H1 (cell line): Measurements from ENCODE around the gene MUC2.

ENCODE experiments used
- BRCA1 ChIP-seq: IDR thresholded peaks from 2 replicates; pipeline ENCODE4 v1.6.1; 2012; ENCODE audit warnings: low read depth, low read length, improper control_type of control experiment
- CBX5 ChIP-seq: fragments of 300-800, 300-1000 bp; sonication (generic); IDR thresholded peaks from 2 replicates; pipeline ENCODE4 v1.7.1; 2016; ENCODE audit warnings: antibody characterized with exemption, low read length, low read depth
- EP300 ChIP-seq, 2 experiments: IDR thresholded peaks; 1 replicate in 1 of 2; 2 replicates in 1 of 2; pipeline ENCODE4 v1.6.1; 2011 to 2012; ENCODE audit warnings: low read depth in 2 of 2, low read length in 2 of 2, mild to moderate bottlenecking in 2 of 2, borderline replicate concordance in 1 of 2, inconsistent platforms in 1 of 2, moderate library complexity in 1 of 2
- EZH2 ChIP-seq: fragments of 200-600 bp; sonication (generic); IDR thresholded peaks from 2 replicates; pipeline ENCODE4 v1.7.1; 2012; ENCODE audit warnings: low read depth, mild to moderate bottlenecking, moderate library complexity, low read length, inconsistent platforms; ENCODE audit not compliant: severe bottlenecking
- RBBP5 ChIP-seq: IDR thresholded peaks from 2 replicates; pipeline ENCODE4 v1.7.1; 2012; ENCODE audit warnings: low read depth, mild to moderate bottlenecking, inconsistent platforms, low read length, moderate library complexity, borderline replicate concordance
- RNF2 ChIP-seq: fragments of 200-900, 300-1000 bp; sonication (generic); IDR thresholded peaks from 2 replicates; pipeline ENCODE4 v1.7.1; 2016; ENCODE audit warnings: borderline replicate concordance, low read depth, mild to moderate bottlenecking, antibody characterized with exemption, low read length; ENCODE audit not compliant: poor library complexity, severe bottlenecking; ENCODE audit errors: missing control alignments
- SRF ChIP-seq: IDR thresholded peaks from 2 replicates; pipeline ENCODE4 v1.6.1; 2011; ENCODE audit warnings: mild to moderate bottlenecking, low read depth, low read length, moderate library complexity
- TBP ChIP-seq: IDR thresholded peaks from 2 replicates; pipeline ENCODE4 v1.6.1; 2011; ENCODE audit warnings: low read depth, low read length, improper control_type of control experiment
- TCF12 ChIP-seq: IDR thresholded peaks from 2 replicates; pipeline ENCODE4 v1.6.1; 2011; ENCODE audit warnings: low read depth, mild to moderate bottlenecking, low read length
- USF2 ChIP-seq: IDR thresholded peaks from 2 replicates; pipeline ENCODE4 v1.6.1; 2011; ENCODE audit warnings: low read length, improper control_type of control experiment
- TF ChIP-seq, protein P1 (sequence below), 3 experiments: IDR thresholded peaks; 1 replicate in 2 of 3; 2 replicates in 1 of 3; pipeline versions ENCODE4 v1.5.1 to v1.6.1; 2011; ENCODE audit warnings: low read length in 3 of 3, mild to moderate bottlenecking in 3 of 3, inconsistent platforms in 2 of 3, low read depth in 1 of 3, moderate library complexity in 1 of 3; ENCODE audit not compliant: insufficient read depth in 1 of 3; ENCODE audit errors: control extremely low read depth in 1 of 3
- TF ChIP-seq, protein P2 (sequence below): IDR thresholded peaks from 2 replicates; pipeline ENCODE4 v1.6.1; 2012; ENCODE audit warnings: inconsistent platforms

DNA sequence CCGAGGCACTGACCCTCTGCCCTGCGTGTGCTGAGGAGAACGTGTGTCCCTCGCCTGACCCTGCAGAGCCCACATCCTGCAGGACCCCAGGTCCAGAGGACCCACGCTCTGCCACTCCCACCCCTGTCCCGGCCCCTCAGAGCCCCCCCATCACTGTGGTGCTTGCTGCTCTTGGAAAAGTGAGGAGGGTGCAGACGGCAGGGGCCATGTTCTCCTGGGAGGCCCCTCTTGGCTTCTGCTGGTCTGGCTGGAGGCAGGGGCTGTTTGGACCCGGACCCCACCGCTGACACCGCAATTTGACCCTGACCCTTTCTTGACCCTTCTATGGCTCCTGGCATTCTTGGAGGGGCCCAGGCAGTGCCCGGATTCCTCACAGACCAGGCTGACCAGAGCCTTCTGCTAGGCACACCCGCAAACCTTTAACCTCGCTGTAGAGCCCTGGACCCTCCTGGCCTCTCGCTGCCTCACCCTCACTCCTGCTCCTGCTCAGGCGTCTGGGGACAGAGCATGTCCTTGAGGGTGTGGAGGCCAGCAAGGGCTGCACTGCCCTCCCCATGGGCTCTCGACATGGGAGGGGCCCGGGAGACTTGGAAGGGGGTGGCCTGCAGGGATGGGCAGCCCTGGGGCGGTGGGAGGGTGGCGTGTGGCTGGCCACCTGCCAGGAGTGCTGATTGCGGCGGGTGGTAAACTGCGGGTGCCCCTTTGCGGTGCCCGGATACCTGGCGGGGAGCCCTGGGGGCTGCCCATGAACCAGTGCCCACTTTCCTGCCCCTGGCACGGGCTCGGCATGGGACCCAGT is 46.1 kb downstream of the MUC2 start:
- TF ChIP-seq BRCA1 (no peak), CBX5 (no peak), RNF2 (no peak), EZH2 (no peak), EP300 (IDR thresholded peaks at IDR 0.05; ENCODE audit: borderline replicate concordance in 1 of 2, low read depth in 2 of 2, low read length in 2 of 2) (no peak), SRF (no peak), RBBP5 (no peak), TCF12 (no peak), TBP (no peak), USF2 (no peak)
- TF ChIP-seq, protein P1, sequence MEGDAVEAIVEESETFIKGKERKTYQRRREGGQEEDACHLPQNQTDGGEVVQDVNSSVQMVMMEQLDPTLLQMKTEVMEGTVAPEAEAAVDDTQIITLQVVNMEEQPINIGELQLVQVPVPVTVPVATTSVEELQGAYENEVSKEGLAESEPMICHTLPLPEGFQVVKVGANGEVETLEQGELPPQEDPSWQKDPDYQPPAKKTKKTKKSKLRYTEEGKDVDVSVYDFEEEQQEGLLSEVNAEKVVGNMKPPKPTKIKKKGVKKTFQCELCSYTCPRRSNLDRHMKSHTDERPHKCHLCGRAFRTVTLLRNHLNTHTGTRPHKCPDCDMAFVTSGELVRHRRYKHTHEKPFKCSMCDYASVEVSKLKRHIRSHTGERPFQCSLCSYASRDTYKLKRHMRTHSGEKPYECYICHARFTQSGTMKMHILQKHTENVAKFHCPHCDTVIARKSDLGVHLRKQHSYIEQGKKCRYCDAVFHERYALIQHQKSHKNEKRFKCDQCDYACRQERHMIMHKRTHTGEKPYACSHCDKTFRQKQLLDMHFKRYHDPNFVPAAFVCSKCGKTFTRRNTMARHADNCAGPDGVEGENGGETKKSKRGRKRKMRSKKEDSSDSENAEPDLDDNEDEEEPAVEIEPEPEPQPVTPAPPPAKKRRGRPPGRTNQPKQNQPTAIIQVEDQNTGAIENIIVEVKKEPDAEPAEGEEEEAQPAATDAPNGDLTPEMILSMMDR (IDR thresholded peaks at IDR 0.05; ENCODE audit: control extremely low read depth in 1 of 3, insufficient read depth in 1 of 3, low read depth in 1 of 3, low read length in 3 of 3): no peak
- TF ChIP-seq, protein P2, sequence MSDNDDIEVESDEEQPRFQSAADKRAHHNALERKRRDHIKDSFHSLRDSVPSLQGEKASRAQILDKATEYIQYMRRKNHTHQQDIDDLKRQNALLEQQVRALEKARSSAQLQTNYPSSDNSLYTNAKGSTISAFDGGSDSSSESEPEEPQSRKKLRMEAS: no peak
